ENCODE measurements around the gene ERCC5. TPM values are rescaled to one million over a fixed set of nuclear protein-coding genes. Genes with fewer than 3 reads are reported as not detected.

ERCC5 gene
- total and polyA plus RNA-seq, 4 donors, result 17.7 to 44.8 (median 24.7) TPM

DNA sequence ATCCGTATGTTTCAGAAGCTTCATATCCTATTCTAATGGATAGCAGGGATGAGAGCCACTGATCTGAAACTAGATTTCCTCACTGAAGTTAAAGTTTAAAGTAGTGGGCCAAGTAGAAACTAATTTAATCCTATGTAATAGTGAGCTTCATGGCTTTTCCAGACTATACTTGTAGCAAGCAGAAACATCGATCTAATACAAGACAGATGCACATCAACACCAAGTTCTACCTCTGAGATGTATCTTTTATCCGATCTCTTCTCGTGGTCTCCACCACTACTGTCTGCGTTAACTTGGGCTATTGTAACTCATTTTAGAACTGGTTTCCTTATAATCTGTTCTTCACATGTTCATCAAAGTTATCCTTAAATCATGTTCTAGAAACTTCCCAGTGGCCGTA, 3.1 kb downstream of the ERCC5 start:
- WGBS, result 90% methylated on average over 6 of the region's 6 CpGs
- Histone ChIP-seq H3K4me3 (ENCODE audit: low read depth in 1 of 3, low read length in 3 of 3) (no peak overlapping the region), H3K4me1 (ENCODE audit: control insufficient read depth in 4 of 4, insufficient read depth in 4 of 4, low read length in 3 of 4) (peaks cover 3 to 35% (median 28%) of the 10 kb centered on the region in 4 donors), H3K27ac (ENCODE audit: low read depth in 1 of 2, low read length in 2 of 2) (no peak overlapping the region), H3K27me3 (ENCODE audit: control insufficient read depth in 4 of 4, insufficient read depth in 4 of 4, low read length in 3 of 4) (no peaks in the 10 kb centered on the region), H3K36me3 (ENCODE audit: control insufficient read depth in 4 of 4, insufficient read depth in 3 of 4, low read depth in 1 of 4, low read length in 3 of 4) (peaks cover 0 to 6% (median 4%) of the 10 kb centered on the region in 4 donors), H3K9ac (ENCODE audit: low read depth in 1 of 2, low read length in 2 of 2) (no peak overlapping the region), H3K9me3 (ENCODE audit: control insufficient read depth in 4 of 4, low read length in 3 of 4) (no peaks in the 10 kb centered on the region)
- DNase-seq (ENCODE audit: low spot score), result no peak
- TF ChIP-seq GABPA (IDR thresholded peaks at IDR 0.05 in 1 of 2, conservative IDR thresholded peaks at IDR 0.05 in 1 of 2), result no peak
- no peak for TF ChIP-seq EGR1 (IDR thresholded peaks at IDR 0.05; ENCODE audit: low read depth in 2 of 2)
- no peak for TF ChIP-seq SP1 (IDR thresholded peaks at IDR 0.05)
- TF ChIP-seq RXRA (IDR thresholded peaks at IDR 0.05), result no peak
- TF ChIP-seq NR2F2 (IDR thresholded peaks at IDR 0.05), result no peak
- TF ChIP-seq FOXA1 (IDR thresholded peaks at IDR 0.05), result no peak
- TF ChIP-seq, protein P1, sequence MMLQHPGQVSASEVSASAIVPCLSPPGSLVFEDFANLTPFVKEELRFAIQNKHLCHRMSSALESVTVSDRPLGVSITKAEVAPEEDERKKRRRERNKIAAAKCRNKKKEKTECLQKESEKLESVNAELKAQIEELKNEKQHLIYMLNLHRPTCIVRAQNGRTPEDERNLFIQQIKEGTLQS (IDR thresholded peaks at IDR 0.05), result no peak
- no peak for TF ChIP-seq FOXA2 (IDR thresholded peaks at IDR 0.05)
- TF ChIP-seq, protein P2, sequence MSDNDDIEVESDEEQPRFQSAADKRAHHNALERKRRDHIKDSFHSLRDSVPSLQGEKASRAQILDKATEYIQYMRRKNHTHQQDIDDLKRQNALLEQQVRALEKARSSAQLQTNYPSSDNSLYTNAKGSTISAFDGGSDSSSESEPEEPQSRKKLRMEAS (IDR thresholded peaks at IDR 0.05), result no peak
- no peak for TF ChIP-seq RAD21 (IDR thresholded peaks at IDR 0.05)
- TF ChIP-seq, protein P3, sequence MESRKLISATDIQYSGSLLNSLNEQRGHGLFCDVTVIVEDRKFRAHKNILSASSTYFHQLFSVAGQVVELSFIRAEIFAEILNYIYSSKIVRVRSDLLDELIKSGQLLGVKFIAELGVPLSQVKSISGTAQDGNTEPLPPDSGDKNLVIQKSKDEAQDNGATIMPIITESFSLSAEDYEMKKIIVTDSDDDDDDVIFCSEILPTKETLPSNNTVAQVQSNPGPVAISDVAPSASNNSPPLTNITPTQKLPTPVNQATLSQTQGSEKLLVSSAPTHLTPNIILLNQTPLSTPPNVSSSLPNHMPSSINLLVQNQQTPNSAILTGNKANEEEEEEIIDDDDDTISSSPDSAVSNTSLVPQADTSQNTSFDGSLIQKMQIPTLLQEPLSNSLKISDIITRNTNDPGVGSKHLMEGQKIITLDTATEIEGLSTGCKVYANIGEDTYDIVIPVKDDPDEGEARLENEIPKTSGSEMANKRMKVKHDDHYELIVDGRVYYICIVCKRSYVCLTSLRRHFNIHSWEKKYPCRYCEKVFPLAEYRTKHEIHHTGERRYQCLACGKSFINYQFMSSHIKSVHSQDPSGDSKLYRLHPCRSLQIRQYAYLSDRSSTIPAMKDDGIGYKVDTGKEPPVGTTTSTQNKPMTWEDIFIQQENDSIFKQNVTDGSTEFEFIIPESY (IDR thresholded peaks at IDR 0.05), result no peak
- TF ChIP-seq, protein P4, sequence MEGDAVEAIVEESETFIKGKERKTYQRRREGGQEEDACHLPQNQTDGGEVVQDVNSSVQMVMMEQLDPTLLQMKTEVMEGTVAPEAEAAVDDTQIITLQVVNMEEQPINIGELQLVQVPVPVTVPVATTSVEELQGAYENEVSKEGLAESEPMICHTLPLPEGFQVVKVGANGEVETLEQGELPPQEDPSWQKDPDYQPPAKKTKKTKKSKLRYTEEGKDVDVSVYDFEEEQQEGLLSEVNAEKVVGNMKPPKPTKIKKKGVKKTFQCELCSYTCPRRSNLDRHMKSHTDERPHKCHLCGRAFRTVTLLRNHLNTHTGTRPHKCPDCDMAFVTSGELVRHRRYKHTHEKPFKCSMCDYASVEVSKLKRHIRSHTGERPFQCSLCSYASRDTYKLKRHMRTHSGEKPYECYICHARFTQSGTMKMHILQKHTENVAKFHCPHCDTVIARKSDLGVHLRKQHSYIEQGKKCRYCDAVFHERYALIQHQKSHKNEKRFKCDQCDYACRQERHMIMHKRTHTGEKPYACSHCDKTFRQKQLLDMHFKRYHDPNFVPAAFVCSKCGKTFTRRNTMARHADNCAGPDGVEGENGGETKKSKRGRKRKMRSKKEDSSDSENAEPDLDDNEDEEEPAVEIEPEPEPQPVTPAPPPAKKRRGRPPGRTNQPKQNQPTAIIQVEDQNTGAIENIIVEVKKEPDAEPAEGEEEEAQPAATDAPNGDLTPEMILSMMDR (IDR thresholded peaks at IDR 0.05; ENCODE audit: low read depth, low read length, missing input control), result no peak
- no peak for TF ChIP-seq HNF4A (conservative IDR thresholded peaks at IDR 0.05)
- no peak for TF ChIP-seq HNF4G (IDR thresholded peaks at IDR 0.05)
- no peak for TF ChIP-seq YY1 (IDR thresholded peaks at IDR 0.05)
- TF ChIP-seq, protein P5, sequence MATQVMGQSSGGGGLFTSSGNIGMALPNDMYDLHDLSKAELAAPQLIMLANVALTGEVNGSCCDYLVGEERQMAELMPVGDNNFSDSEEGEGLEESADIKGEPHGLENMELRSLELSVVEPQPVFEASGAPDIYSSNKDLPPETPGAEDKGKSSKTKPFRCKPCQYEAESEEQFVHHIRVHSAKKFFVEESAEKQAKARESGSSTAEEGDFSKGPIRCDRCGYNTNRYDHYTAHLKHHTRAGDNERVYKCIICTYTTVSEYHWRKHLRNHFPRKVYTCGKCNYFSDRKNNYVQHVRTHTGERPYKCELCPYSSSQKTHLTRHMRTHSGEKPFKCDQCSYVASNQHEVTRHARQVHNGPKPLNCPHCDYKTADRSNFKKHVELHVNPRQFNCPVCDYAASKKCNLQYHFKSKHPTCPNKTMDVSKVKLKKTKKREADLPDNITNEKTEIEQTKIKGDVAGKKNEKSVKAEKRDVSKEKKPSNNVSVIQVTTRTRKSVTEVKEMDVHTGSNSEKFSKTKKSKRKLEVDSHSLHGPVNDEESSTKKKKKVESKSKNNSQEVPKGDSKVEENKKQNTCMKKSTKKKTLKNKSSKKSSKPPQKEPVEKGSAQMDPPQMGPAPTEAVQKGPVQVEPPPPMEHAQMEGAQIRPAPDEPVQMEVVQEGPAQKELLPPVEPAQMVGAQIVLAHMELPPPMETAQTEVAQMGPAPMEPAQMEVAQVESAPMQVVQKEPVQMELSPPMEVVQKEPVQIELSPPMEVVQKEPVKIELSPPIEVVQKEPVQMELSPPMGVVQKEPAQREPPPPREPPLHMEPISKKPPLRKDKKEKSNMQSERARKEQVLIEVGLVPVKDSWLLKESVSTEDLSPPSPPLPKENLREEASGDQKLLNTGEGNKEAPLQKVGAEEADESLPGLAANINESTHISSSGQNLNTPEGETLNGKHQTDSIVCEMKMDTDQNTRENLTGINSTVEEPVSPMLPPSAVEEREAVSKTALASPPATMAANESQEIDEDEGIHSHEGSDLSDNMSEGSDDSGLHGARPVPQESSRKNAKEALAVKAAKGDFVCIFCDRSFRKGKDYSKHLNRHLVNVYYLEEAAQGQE (IDR thresholded peaks at IDR 0.05), result no peak
- no peak for TF ChIP-seq JUND (IDR thresholded peaks at IDR 0.05)
- TF ChIP-seq TAF1 (conservative IDR thresholded peaks at IDR 0.05), result no peak
